Esophagus (tissue), 2 donors: Measurements from ENCODE around the gene KRT20. TPM values are rescaled to one million over a fixed set of nuclear protein-coding genes. Genes with fewer than 3 reads are reported as not detected.

Source experiments
- H3K27ac ChIP-seq, 2 donors: one replicate each; pipeline ENCODE4 v1.5.1; 2013; ENCODE audit warnings: low read depth in 2 of 2, mild to moderate bottlenecking in 2 of 2, inconsistent platforms in 1 of 2, low read length in 1 of 2, moderate library complexity in 1 of 2
- H3K27me3 ChIP-seq, 2 donors: one replicate each; pipeline ENCODE4 v1.6.1; 2013; ENCODE audit warnings: low read length in 2 of 2, control low read depth in 1 of 2, mild to moderate bottlenecking in 1 of 2; ENCODE audit not compliant: insufficient read depth in 2 of 2, control insufficient read depth in 1 of 2
- H3K36me3 ChIP-seq, 2 donors: one replicate each; pipeline ENCODE4 v1.6.1; 2013; ENCODE audit warnings: low read length in 1 of 2; ENCODE audit not compliant: control insufficient read depth in 2 of 2, insufficient read depth in 2 of 2
- H3K4me1 ChIP-seq, 2 donors: one replicate each; pipeline ENCODE4 v1.6.1; 2013; ENCODE audit warnings: low read length in 1 of 2; ENCODE audit not compliant: control insufficient read depth in 2 of 2, insufficient read depth in 2 of 2
- H3K4me3 ChIP-seq, 2 donors: one replicate each; pipeline ENCODE4 v1.5.1; 2013; ENCODE audit warnings: low read length in 2 of 2, mild to moderate bottlenecking in 2 of 2, low read depth in 1 of 2, moderate library complexity in 1 of 2
- H3K9me3 ChIP-seq, 2 donors: one replicate each; pipeline ENCODE4 v1.6.1; 2013; ENCODE audit warnings: mild to moderate bottlenecking in 2 of 2, low read depth in 1 of 2, low read length in 1 of 2, moderate library complexity in 1 of 2; ENCODE audit not compliant: control insufficient read depth in 2 of 2, insufficient read depth in 1 of 2
- WGBS, 2 donors: extraction: QIAGEN DNeasy Blood & Tissue Kit; methylation state at CpG; one replicate each; pipeline ENCODE4 v1.1.7; 2013; 5-methylcytosine and 5-hydroxymethylcytosine counted together
- polyA plus RNA-seq, 2 donors: library from polyadenylated mRNA; stranded (reverse); fragments of 200-250 nt; gene quantifications; one replicate each; pipeline ENCODE4 v1.2.3, GENCODE V29; 2013
- donor health status: healthy with polysubstance abuse.
- donor health status: Bipolar disorder and iron deficiency.

Gene KRT20
- polyA plus RNA-seq, 2 donors = 0.07 to 0.28 TPM

- 32 to 50% methylated on average over 3 of the region's 3 CpGs for WGBS, 2 donors
- H3K4me1 ChIP-seq = peaks cover 0 to under 1% of the 10 kb centered on the region in 2 donors
Measured at GRCh38 chr17:40915199-40915661, 30.2 kb upstream of the KRT20 start.

DNA sequence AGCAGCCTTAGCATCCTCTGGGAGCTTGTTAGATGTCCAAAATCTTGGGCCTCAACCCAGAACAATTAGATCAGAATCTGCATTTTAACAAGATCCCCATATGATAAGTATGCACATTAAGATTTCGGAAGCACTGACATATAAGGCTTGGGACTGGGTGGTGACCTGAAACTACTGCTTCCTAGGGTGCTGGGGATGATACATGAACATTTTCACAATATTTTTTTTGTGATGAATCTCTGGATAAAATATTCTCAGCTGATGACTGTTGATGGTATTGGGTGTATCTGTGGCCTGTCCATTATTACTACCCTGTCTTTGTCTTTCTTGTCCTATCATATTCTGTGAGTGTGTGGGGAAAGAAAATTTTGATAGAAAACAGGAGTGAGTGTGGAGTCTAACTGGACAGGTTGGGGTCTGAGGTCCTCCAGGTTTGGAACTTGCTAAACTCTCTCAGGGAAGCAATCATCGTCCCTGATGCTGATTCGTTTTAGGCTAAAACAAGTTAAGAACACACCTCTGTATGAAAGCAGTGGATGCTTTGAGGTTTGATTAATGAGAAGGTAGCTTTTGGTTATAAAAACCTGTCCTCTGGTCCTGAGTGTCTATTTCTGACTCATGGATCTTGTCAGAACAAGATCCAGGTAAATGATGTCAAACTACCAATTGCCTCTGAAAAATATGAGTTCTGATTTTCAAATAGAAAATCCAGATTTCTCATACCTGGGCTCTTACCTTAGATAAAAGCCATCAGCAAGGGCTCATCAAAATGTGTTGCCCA, 29.2 kb upstream of the KRT20 start:
- Histone ChIP-seq H3K27me3 (no peaks in the 10 kb centered on the region), H3K4me1 (peaks cover 0 to 2% of the 10 kb centered on the region in 2 donors), H3K9me3 (peaks cover 0 to 2% of the 10 kb centered on the region in 2 donors), H3K36me3 (no peaks in the 10 kb centered on the region), H3K4me3 (no peak overlapping the region), H3K27ac (peak overlapping the region; percentile 19 to 45)
- 56 to 79% methylated on average over 3 of the region's 3 CpGs for WGBS, 2 donors

More at GRCh38 chr17:40915199-40915661, 30.2 kb upstream of the KRT20 start:
- Histone ChIP-seq H3K9me3 (peaks cover 0 to 2% of the 10 kb centered on the region in 2 donors), H3K27ac (no peak overlapping the region), H3K36me3 (no peaks in the 10 kb centered on the region), H3K27me3 (no peaks in the 10 kb centered on the region), H3K4me3 (no peak overlapping the region)

DNA sequence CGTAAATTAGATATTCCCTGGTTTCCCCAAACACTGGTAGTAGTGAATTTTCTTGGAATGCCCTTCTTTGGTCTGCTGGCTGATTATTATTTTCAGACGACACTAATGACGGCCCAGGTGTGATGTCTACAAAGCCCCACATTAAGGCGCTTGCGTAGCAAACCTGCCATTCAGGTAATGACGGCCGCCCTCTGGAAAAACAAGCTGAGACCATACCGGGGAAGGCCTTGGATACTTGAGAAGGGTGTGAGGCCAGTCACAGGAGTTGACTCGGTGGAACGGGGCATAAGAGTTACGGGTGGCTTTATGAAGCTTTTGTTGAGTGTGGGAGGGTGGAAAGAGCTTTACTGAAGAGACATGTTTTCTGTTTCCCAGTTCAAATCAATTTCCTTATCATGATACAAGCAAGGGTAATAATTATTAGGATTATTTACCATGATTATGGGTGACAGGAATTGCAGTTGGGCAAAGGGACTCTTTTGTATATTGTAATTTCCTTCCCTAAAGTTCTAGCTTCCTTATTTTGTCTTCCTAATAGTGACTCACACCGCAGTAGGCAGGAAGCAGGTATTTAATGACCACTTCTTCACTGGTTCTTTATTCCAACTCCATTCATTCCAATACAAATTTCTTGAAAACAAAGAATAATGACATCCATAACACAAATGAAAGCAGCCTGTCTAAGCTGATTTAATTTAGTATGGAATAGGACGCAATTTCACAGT, 27.6 kb upstream of the KRT20 start:
- Histone ChIP-seq H3K36me3 (no peaks in the 10 kb centered on the region), H3K27ac (peak overlapping the region in 1 of 2 donors; percentile 47), H3K27me3 (no peaks in the 10 kb centered on the region), H3K9me3 (peaks cover 0 to 2% of the 10 kb centered on the region in 2 donors), H3K4me3 (no peak overlapping the region), H3K4me1 (peaks cover 0 to 2% of the 10 kb centered on the region in 2 donors)
- WGBS, 2 donors = 85 to 86% methylated on average over 13 of the region's 13 CpGs

DNA sequence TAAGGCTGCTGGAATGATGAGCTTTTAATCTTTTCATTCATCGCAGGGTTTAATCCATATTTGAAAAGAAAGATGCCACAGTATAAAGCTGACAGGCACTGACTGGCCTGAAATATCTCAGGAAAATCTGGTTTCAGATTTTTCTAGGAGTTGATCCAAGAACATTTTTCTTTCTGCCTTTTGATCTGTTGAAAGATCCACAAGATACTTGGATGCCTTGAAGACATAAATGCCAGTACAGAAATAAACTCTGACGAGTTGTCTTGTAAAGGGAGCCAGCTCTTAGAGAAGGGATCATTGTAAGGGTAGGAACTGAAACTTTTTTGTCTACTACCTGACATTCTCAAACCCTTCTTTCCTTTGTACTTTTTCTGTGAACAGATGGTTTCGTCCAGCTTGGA, 25.4 kb upstream of the KRT20 start:
- no peaks in the 10 kb centered on the region for H3K9me3 ChIP-seq
- WGBS, 2 donors = 35 to 47% methylated on average over 3 of the region's 3 CpGs
- no peaks in the 10 kb centered on the region for H3K36me3 ChIP-seq
- H3K4me1 ChIP-seq = peaks cover 0 to 2% of the 10 kb centered on the region in 2 donors
- H3K27me3 ChIP-seq = no peaks in the 10 kb centered on the region
- H3K4me3 ChIP-seq = no peak overlapping the region
- H3K27ac ChIP-seq = peak overlapping the region; percentile 53 to 80

DNA sequence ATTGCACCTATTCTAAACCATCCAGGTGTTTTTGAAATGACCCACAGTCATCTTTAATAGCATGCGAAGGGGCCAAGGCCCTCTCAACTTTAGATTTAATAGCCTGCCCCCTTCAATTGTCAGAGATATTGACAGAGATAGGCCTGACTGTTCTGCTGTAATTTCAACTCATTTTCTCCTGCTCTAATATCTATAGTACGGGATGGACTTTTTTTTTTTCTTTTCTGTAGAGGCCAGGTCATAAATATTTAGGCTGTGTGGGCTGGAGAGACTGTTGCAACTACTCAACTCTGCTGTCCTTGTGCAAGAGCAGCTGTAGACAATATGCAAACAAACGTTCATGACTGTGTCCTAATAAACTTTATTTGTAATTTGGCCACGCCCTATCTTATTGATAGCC, 24.7 kb upstream of the KRT20 start:
- no peak overlapping the region for H3K4me3 ChIP-seq
- no peaks in the 10 kb centered on the region for H3K27me3 ChIP-seq
- H3K36me3 ChIP-seq = no peaks in the 10 kb centered on the region
- peaks cover 0 to 2% of the 10 kb centered on the region in 2 donors for H3K4me1 ChIP-seq
- 26 to 31% methylated on average over 4 of the region's 4 CpGs for WGBS, 2 donors
- H3K27ac ChIP-seq = peak overlapping the region in 1 of 2 donors; percentile 80
- no peaks in the 10 kb centered on the region for H3K9me3 ChIP-seq

- no peak overlapping the region for H3K4me3 ChIP-seq
- no peaks in the 10 kb centered on the region for H3K27me3 ChIP-seq
- peak overlapping the region in 1 of 2 donors; percentile 80 for H3K27ac ChIP-seq
- H3K9me3 ChIP-seq = no peaks in the 10 kb centered on the region
- 0 to 1% methylated on average over 5 of the region's 5 CpGs for WGBS, 2 donors
- H3K4me1 ChIP-seq = peaks cover 0 to 2% of the 10 kb centered on the region in 2 donors
- no peaks in the 10 kb centered on the region for H3K36me3 ChIP-seq
Measured at GRCh38 chr17:40909351-40909750, 24.3 kb upstream of the KRT20 start.

DNA sequence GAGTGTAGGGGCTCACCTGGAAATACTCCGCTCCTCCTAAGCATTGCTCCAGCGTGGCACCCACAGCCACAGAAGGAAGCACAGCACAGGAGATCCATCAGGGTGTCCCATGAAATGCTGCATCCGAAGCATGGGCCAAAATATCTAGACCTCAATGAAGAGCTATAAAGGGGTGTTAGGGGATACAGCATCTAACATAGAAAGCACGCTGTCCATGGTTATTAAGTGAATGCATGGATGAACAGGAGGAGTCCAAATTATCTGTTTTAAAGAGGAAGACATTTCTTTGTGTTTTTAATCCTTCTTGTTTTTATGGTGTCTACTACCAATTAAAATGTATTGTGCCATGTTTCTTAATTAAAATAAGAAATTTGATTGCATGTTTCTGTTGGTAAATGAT, 21.6 kb upstream of the KRT20 start:
- Histone ChIP-seq H3K27ac (no peak overlapping the region), H3K27me3 (no peaks in the 10 kb centered on the region), H3K4me3 (no peak overlapping the region), H3K9me3 (no peaks in the 10 kb centered on the region), H3K36me3 (no peaks in the 10 kb centered on the region), H3K4me1 (peaks cover 0 to 7% of the 10 kb centered on the region in 2 donors)
- WGBS, 2 donors = 87 to 91% methylated on average over 4 of the region's 4 CpGs

DNA sequence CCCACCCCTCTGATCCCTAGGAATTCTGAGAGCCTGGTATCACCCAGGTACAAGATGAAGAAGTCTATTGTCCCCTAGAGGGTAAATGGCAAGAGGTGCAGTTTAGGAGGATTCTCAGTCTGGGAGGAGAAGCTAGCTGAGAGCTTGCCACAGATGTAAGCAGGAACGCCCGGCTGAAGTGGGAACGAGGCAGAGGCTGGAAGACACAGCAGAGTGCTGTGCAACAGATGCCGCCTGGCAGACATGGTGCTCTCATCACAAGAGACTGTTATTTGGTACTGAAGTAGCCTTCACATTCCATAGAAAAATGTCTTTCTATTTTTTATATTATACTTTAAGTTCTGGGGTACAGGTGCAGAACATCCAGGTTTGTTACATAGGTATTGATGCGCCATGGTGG, 20.3 kb upstream of the KRT20 start:
- H3K27ac ChIP-seq = peak overlapping the region in 1 of 2 donors; percentile 9
- no peaks in the 10 kb centered on the region for H3K9me3 ChIP-seq
- peaks cover 0 to 7% of the 10 kb centered on the region in 2 donors for H3K4me1 ChIP-seq
- no peaks in the 10 kb centered on the region for H3K36me3 ChIP-seq
- H3K4me3 ChIP-seq = no peak overlapping the region
- 92% methylated on average over 5 of the region's 5 CpGs for WGBS, 2 donors
- no peaks in the 10 kb centered on the region for H3K27me3 ChIP-seq

DNA sequence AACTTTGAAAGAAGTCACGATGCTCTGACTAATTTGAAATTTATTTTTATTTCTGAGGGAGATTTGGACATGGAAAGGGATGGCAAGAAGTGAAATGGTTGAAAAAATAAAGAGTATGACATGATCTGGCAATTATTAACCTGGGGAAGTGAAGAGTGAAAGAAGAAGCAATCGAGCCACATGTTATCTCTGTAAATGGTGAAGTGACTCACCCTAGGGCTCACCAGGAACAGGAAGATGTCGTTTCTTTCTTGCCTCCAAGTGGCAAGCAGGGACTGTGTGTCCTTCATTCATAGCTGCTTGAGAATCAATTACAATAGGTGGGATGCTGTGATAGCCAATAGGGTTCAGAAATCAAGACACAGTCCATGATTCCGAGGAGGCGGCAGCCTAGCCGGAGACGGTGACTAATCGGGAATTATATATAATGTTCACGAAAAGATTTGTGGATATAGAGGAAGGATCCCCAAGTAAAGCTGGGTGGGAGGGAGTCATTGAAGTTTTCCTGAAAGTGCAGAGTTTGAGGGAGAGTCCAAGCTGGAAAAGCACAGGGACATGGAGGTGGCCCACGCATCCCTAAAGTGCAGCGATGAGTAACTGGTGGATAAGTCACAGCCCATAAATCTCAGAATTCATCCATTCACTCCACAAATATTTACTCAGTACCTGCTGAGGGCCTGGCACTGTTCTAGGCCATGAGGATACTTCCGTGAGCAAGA, 18.2 kb upstream of the KRT20 start:
- H3K9me3 ChIP-seq = no peaks in the 10 kb centered on the region
- H3K36me3 ChIP-seq = no peaks in the 10 kb centered on the region
- H3K27ac ChIP-seq = peak overlapping the region; percentile 39 to 77
- no peak overlapping the region for H3K4me3 ChIP-seq
- WGBS, 2 donors = 57 to 63% methylated on average over 12 of the region's 12 CpGs
- no peaks in the 10 kb centered on the region for H3K27me3 ChIP-seq
- peaks cover 0 to 5% of the 10 kb centered on the region in 2 donors for H3K4me1 ChIP-seq
